ENCODE results near the gene SPATA2L.
A peak's percentile ranks its signal among the peaks of the same experiment; 100 is the strongest.

The SPATA2L gene

GRCh38 chr16:89727406-89728120 is 26.1 kb upstream of the SPATA2L start:
- DNase-seq: no peak

- peak; percentile 91 for DNase-seq
Observed at GRCh38 chr16:89723279-89724250, 22.1 kb upstream of the SPATA2L start.

GRCh38 chr16:89722392-89723278 is 21.1 kb upstream of the SPATA2L start:
- peak; percentile 83 for DNase-seq

- peak; percentile 93 for DNase-seq
Observed at GRCh38 chr16:89721546-89722391, 20.3 kb upstream of the SPATA2L start.

- peak; percentile 85 for DNase-seq
Observed at GRCh38 chr16:89720813-89721545, 19.5 kb upstream of the SPATA2L start, which contains the start of the genes VPS9D1 and ZNF276. VPS9D1 (minus strand) TSS chr16:89720898; CDS start chr16:89720861, 37 bp downstream. ZNF276 (plus strand) TSS chr16:89721537; CDS start chr16:89721641, 104 bp downstream.

- no peak for DNase-seq
Observed at GRCh38 chr16:89720551-89720812, 19.0 kb upstream of the SPATA2L start.

GRCh38 chr16:89717688-89718505 is 16.4 kb upstream of the SPATA2L start:
- no peak for DNase-seq

GRCh38 chr16:89716916-89717687 is 15.6 kb upstream of the SPATA2L start:
- no peak for DNase-seq

- no peak for DNase-seq
Observed at GRCh38 chr16:89716493-89716892, 15.0 kb upstream of the SPATA2L start.

GRCh38 chr16:89712274-89712781 is 10.8 kb upstream of the SPATA2L start:
- no peak for DNase-seq

- DNase-seq: peak; percentile 65
Observed at GRCh38 chr16:89711601-89712273, 10.2 kb upstream of the SPATA2L start.

- no peak for DNase-seq
Observed at GRCh38 chr16:89710709-89711564, 9.4 kb upstream of the SPATA2L start.

GRCh38 chr16:89709716-89710432 is 8.4 kb upstream of the SPATA2L start:
- no peak for DNase-seq

GRCh38 chr16:89709166-89709565 is 7.7 kb upstream of the SPATA2L start:
- no peak for DNase-seq

GRCh38 chr16:89708481-89708931 is 7.0 kb upstream of the SPATA2L start:
- no peak for DNase-seq

GRCh38 chr16:89707695-89708094 is 6.2 kb upstream of the SPATA2L start:
- DNase-seq: no peak
